NCI-H1930 (cell line): Measurements from ENCODE around the gene PIP4K2C.
A peak's percentile ranks its signal among the peaks of the same experiment; 100 is the strongest.

Source experiments
- DNase-seq, 2 experiments: peaks; one replicate each; lab custom pipeline; 2025; lab: John Stamatoyannopoulos, UW

Gene PIP4K2C

DNA sequence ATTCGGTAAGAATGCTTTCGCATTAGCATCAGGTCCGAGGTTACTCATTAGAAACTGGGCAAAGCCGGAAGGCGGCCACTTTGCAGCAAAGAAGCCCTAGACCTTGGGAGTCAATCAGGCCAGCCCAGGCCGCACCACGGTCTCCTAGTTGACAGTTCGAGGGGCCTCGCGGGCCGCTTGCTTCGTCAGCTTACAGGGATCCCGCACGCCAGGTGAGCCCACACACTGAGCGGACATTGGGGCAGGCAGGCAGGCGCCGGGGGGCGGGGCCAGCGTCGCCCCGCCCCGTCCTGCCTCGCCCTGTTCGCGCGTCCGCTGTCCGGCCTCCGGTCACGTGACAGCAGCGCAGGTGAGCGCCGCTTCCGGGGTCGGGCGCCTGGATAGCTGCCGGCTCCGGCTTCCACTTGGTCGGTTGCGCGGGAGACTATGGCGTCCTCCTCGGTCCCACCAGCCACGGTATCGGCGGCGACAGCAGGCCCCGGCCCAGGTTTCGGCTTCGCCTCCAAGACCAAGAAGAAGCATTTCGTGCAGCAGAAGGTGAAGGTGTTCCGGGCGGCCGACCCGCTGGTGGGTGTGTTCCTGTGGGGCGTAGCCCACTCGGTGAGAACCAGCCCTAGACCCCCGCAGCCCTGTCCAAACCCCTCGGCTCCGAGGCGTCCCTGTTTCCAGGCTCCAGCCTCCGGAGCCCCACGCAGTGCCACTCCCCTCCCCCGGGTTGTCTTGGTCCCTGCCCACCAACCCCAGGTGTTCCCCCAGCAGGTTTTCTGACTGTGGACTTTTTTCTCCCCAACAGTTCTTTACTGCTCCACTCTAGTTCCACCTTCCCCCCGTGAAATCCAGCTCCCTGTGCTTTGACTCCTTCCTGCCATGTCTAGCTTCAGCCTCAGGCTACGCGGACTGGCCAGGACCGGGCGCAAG, at the start of gene PIP4K2C:
PIP4K2C (plus strand) TSS at position 329 of the 918 bp plus-strand sequence; CDS start at position 427, 98 bp downstream.
- DNase-seq: peak; percentile 83 to 84

DNA sequence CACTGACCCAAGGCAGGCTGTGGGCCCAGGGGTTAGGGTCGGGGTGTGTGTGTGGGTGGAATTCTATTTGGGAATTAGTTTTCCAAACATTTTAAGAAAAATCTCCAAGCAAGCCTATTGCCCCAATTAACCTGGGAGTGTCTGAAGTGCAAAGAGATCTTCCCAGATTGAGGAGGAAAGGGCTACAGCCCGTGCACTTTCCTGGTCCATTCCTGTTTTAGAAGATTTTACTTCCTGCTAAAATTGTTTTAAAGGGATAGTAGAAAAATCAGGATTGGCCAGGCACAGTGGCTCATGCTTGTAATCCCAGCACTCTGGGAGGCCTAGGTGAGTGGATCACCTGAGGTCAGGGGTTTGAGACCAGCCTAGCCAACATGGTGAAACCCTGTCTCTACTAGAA, 49.3 kb upstream of the PIP4K2C start:
- no peak for DNase-seq

DNA sequence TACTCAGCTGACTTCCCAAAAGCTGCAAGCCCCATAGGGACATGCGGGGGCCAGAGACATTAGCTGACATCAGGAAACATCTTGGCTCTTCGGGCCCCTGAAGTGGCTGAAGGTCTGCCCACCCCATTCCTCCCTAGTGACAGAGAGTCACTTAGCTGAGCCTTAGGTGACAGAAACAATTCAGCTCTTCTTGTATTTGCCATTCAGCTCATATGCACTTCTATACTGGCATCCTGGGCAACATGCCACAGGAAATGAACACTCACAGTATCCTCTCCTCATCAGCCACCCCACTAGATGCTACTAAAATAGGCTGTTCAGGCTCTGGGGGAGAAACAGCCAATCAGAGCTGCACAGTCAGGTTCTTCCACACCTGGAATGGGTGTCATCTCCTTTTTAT, 47.4 kb upstream of the PIP4K2C start:
- no peak for DNase-seq

DNA sequence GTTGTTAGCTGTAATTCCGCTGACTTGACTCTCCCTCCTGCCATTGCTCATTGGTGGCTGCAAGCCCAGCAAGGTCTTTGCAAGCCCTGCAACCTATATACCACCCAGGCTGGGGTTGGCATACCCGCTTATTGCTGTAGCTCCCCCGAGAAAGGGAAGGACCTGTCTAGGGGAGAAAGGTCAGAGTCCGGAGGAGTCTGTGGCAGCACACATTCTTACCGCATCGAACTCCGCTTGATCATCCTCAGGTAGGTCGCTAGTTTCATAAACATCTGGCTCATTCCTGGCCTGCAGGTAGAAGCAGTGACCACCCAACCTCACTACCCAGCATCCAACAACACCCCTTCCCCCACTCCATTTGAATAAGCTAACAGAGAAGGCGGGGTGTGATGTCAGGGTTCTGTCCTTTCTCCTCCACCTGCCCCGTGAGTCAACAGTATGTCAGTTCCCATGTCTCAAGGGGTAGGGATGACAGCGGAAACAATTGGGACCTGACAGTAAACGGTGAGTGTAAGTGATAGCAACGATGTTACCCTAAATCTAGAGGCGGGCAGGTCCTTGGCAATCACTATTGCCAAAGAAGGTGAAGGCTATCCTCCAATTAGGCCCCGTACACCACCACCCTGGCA, 45.1 kb upstream of the PIP4K2C start:
- no peak for DNase-seq

DNA sequence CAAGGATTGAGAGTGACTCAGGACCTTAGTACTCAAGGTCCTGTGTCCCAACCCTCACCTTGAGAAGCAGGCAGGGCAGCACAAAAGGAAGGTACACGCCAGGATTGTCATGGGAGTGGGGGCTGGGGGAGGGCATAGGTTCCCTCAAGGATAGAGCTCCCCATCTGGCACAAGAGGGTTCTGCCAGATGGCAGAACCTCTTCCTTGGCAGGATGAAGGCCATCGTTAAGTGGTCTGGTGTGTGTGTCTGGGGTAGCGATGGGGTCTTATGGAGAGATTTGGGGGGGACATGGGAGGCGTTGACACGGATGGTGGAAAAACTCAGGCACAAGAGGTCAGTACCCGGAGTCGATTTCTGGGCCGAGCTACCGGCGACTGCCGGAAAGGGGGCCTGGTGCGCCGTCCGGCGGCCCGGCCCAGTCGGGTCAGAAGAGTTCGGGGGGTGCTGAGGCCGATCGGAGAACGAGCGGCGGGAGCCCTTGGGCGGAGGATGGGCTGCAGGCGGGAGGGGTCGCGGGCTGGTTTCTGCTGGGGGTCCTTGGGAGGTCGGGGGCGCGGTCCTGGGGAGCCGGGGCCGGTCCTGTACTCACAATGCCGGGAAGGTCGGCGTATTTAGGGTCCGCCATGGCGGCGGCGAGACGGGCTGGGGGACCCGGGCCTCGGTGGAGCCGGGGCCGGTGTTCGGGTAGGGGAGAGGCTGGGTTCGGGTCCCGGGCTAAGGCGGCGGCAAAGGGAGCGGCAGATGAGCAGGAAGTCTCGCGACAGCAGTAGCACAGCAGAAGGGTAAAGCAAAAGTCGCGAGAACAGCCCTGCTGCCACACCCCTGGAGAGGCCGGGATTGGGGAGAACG, 44.3 kb upstream of the PIP4K2C start, which contains the start of gene DCTN2:
DCTN2 (minus strand) TSS at position 755 of the 850 bp plus-strand sequence; CDS start at position 626, 129 bp downstream.
- DNase-seq: peak; percentile 96

DNA sequence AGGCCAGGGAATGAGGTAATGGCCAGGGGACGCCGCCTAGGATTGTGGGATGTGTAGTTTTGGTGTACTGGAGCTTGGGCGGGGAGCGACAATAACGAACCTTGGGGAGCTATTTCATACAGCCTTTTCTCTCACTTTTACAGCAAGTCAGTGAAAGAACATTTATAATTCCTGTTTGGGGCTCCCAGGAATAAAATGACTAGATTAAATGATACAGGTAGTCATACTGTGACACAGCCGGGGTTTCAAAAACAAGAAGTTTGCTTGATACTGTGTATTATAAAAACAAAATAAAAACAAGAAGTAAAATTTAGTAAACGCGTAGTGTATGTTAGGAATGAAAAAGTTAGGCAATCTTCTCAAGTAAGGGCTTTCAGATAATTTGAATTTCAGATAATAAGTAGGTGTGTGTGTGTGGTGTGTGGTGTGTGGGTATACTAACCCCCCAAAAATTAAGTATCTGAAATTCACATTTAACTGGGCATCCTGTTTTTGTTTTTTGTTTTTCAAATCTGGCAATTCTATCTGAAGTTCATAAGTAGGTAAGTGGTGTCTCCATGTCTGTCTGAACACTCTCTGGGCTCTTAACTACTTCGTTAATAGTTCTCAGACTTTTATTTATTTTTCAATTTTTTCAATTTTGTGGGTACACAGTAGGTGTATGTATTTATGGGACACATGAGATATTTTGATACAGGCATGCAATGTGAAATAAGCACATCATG, 43.5 kb upstream of the PIP4K2C start:
- no peak for DNase-seq

DNA sequence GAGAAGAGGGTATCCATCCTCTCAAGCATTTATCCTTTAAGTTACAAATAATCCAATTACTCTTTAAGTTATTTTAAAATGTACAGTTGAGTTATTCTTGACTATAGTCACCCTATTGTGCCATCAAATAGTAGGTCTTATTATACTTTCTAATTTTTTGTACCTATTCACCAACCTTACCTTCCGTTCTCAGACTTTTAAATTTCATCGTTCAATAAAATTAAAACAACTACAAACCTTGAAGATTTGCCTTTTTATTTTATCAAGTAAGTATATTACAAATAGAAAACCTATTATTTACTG, 43.0 kb upstream of the PIP4K2C start:
- DNase-seq: no peak

DNA sequence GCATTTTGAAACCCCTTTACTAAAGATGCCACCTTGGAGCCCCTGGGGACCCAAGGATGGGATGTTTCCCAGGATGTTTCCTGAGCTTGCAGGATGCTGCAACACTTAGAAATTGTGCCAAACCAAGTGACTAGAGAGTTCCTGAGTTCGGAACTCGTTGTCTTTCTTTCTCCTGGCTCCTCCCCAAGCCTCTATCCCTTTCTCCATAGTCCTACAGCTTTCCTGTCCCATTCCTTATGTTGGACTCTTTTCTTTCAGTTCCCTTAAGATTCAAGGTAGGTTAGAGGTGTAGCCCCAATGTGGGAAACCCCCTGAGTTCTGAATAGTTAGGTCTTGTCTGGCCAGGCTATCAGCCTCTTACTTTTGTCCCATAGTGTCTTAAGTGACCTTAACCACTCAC, 42.5 kb upstream of the PIP4K2C start:
- DNase-seq: no peak

DNA sequence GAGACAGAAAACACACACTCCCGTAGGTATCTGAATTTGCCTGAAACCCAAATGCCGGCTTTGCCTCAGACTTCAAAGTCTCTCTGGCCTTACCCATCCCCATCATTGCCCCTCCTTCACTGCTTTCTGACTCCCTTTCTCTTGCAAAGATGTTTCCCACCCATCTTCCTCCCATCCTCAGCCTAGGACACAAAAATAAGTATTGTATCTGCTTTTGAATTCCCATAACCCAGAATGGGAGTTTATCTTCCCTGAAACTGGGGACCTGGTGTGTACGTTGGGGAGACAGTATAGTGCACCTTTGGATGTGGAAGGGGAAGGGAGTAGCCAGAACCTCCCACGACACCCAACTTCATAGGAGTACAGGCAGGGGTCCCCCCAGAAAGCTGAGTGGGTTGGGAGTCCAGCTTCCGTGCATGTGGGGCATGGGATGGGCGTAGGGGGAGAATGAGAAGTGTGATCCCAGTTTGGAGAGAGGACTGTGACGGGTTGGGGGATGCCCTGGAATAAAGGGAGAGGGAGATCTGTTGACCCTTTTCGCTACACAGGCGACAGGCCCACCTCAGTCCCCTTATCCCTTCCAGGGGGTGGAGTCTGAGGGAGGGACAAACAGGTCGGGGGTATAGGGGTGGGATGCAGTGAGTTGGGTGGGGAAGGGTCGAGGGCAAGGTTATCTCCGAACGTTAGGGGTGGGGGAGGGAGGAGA, 41.6 kb upstream of the PIP4K2C start:
- no peak for DNase-seq

DNA sequence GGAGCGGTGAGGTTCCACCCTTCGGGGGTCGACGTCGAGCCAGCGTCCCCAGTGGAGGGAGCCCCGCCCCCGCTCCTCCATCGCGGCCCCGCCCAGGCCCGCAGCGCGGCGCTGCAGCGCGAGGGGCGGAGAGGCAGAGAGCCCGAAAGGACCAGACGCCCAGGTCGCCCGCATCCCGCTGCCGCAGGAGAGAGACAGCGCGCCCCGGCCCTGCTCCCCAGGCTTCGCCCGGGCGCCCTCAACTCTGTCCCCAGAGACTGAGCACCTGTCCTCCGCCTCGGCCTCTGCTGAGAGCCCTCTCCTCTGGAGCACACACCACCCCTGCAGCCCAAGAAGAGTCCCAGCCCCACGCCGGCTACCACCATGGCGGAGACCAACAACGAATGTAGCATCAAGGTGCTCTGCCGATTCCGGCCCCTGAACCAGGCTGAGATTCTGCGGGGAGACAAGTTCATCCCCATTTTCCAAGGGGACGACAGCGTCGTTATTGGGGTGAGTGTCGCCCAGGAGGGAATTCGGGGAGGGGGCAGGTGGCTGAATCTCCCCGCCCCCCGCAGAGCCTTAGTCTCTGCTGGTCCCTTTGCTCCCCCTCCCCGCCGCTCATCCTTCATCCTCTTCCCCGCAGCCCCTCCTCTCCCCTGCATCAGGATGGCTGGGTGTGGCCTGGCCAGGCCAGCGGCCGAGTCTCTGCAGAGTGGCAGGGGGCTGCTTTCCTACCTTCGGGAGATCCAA, 40.9 kb upstream of the PIP4K2C start, which contains the start of gene KIF5A:
KIF5A (plus strand) TSS at position 136 of the 732 bp plus-strand sequence; CDS start at position 364, 228 bp downstream.
- DNase-seq: peak; percentile 57 to 71

DNA sequence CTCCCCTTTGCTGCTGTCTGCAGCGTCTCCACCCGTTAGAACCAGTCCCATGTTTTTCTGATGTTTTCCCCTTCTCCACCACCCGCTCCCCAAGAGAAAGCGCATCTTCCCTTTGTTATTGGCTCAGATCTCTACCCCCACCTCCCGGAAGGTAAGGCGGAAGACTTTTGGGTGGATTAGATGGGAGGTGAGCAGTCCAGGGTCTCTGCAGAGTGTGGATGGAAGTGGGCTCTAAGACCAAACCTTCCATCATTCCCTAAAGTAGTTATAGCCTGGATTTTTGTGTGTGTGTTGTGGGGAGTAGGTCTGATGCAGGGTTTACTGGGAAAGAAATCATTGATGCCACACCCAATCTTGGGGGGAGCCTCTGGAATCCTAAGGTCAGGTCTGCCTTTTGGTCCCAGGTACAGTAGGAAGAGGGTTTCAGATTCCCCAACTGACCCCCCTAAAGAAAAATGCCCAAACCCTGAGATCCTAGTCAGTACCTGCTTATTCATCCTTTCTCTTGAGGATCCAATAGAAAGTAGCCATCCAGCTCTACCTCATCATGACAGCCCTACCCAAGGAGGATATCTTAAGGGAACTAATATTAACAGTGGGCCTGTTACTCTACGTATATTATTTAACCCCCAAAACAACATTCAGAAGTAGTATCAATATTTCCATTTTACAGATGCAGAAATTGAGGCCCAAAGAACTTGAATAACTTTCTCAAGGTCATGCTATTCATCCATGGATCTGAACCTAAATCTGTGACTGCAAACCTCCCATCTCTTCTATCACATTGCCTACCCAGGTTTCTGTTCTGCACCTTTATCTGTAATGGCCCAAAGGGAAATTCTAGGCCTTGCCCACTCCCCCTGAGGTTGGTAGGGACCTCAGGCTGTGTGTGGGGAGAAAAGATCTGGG, 40.1 kb upstream of the PIP4K2C start:
- no peak for DNase-seq

DNA sequence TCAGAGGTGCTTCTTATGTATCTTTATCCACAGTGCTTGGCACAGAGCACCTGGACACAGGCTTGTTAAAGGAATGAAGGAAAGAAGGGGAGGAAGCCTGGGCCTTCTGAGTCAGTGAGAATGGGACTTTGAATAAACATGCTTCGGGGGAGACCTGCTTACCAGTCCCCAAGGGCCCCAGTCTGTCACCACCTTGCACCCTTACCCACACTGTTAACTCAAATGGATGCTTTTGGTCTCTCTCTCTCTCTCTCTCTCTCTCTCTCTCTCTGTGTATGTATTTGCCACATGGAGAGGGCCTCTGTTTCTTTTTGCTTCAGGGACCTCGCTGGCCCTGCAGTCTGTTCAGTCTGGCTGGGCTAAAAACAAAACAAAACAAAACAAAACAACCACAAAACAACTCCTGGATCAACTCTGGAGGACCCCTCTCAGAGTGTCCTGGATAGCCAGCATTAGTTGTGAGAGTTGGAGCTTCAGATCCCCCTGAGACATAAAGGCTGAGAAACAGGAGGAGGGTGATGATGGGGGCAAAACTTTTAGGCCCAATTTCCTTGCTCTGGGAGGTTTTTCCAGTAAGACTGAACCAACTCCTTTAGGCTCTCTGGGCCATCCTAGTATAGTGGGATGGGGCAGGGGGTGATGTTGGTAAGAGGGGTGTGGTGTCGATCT, 39.2 kb upstream of the PIP4K2C start:
- DNase-seq: no peak

DNA sequence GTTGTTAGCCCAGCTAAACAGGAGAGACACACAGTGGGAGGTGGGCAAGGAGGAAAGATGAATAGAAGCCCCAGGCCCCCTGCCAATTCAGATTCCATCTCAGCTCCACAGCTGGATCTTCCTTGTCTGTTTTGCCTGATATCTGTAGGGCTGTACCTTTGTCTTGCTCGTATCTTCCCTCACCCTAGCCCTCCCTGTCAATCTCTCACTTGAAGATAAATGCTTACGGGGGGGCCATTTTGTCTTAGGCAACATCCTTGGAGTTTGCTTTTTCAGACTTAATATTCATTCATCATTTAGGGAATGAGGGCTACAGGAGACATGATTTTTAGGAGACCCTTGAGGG, 38.7 kb upstream of the PIP4K2C start:
- no peak for DNase-seq

DNA sequence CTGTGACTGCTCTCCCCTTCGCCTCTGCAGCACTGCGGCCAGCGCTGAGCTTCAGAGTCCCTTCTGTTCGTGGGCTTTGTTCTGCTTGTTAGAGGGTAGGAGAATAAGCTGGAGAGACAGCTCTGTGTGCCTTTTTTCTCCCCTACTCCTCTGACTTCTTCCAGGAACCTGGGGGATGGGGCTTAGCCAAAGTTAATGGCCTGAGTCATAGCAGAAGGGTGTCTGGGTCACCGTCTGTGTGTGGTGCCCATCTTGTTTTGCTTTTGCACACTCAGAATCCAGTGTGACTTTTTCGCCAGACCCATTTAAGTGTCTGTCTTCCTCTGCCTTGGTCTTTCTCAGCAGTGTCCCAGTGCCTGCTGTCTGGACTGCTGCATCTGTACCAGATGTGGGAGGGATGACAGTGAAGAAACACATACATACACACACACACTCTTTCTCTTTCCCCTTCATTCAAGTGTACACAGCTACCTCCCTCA, 38.1 kb upstream of the PIP4K2C start:
- no peak for DNase-seq

DNA sequence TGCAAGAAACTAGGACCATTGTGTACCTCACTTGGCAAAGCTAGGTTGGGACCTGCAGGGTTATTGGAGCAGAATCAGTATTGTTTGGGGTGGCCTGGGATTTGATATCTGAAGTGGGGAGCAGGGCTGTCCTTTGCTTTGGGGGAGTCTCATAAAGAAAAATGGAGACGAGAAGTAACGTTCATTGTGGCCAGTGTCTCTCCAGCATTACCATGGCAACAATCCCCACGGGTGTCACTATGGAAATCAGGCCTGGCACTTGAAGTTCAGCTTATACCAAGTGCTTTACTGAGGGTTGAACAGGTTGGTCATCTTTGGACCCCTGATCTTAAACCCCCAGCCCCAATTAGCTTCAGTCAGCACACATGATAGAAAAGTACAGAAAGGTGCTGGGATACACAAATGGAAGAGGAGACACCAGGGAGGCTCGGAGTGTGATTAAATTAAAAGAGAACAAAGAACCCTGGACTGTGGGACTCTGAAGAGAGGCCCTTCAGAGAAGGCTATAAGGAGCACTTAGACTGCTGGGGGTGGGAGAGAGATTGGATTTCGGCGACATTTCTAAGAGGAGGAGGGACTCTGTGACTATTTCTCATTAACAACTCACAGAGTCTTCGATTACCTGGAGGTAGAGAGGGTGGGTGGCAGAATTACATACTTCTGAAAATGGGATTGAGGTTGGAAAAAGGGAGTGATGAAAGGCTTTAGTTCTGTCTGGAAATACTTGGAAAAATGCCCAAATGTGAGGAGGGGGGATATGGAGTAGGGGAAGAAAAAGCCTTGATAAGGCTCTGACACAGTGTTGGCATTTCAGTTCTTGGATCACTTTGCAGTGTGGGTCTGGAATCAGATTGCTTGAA, 37.4 kb upstream of the PIP4K2C start:
- no peak for DNase-seq

DNA sequence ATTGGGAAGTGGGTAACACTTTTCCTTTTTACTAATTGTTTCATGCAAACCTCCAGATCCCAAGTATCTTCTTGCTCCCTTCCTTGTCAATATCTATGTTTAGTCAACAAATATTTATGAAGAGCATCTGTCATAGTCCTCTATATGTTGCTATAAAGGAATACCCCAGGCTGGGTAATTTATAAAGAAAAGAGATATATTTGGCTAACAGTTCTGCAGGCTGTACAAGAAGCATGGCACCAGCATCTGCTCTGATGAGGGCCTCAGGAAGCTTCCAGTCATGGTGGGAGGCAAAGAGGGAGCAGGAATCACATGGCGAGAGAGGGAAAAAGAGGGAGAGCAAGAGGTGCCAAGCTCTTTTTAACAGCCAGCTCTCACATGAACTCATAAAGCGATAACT, 36.5 kb upstream of the PIP4K2C start:
- DNase-seq: no peak

DNA sequence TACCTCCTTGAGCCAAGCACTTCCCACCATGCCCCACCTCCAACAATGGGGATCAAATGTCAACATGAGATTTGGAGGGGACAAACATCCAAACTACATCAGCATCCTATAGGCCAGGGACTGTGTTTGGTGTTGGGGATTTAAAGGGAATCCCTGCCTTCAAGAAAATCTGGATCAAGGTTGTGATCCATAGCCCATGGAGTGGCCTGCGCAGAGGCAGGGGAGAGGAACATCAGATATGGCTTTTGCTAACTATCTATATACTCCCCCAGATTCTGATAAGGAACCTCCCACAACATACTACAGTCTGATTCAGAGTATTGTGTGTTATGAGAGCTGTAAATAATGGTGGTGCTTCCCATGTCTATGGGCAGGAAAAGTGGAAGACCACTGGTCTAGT, 36.1 kb upstream of the PIP4K2C start:
- DNase-seq: no peak

DNA sequence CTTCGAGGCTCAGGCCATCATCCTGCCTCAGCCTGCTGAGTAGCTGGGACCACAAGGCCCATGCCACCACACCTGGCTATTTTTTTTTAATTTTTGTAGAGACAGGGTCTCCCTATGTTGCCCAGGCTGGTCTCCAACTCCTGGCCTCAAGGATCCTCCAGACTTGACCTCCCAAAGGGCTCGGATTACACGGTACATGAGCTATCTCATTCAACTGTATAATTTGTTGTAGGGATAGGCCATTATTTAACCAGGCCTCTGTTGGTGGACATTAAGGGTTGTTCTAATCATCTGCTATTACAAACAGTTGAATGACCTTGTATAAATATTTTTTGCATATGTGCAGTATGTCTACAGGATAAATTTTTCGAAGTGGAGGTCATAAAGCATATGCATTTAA, 32.1 kb upstream of the PIP4K2C start:
- DNase-seq: no peak
